Fibroblast of lung (primary cell): ENCODE data around the gene STXBP5. TPM values are rescaled to one million over a fixed set of nuclear protein-coding genes. Genes with fewer than 3 reads are reported as not detected.

Source experiments
- DNase-seq, 2 donors: peaks; one replicate each; pipeline versions ENCODE4 v3.0.0 to v3.0.0-alpha.2; 2010; ENCODE audit warnings: low read depth in 2 of 2
- H2AFZ ChIP-seq: 2 replicates; pipeline ENCODE4 v1.5.1; 2012; ENCODE audit warnings: low read length, control low read depth, inconsistent platforms
- H3K27ac ChIP-seq: 2 replicates; pipeline ENCODE4 v1.5.1; 2011; ENCODE audit warnings: low read length, control low read depth; ENCODE audit not compliant: insufficient read depth
- H3K27me3 ChIP-seq: 2 replicates; pipeline ENCODE4 v1.5.1; 2011; ENCODE audit warnings: mild to moderate bottlenecking, low read length; ENCODE audit not compliant: control insufficient read depth, insufficient read depth
- H3K36me3 ChIP-seq: 2 replicates; pipeline ENCODE4 v1.5.1; 2011; ENCODE audit warnings: low read length; ENCODE audit not compliant: control insufficient read depth, insufficient read depth
- H3K4me1 ChIP-seq: 2 replicates; pipeline ENCODE4 v1.5.1; 2011; ENCODE audit warnings: low read length; ENCODE audit not compliant: control insufficient read depth, insufficient read depth; ENCODE audit errors: extremely low read depth
- H3K4me2 ChIP-seq: 2 replicates; pipeline ENCODE4 v1.5.1; 2011; ENCODE audit warnings: low read length, control low read depth; ENCODE audit not compliant: insufficient read depth; ENCODE audit errors: extremely low read depth
- H3K4me3 ChIP-seq, 4 experiments: fragments of 200-600 bp in 1 of 4; sonication (generic) in 1 of 4; replicated peaks in 1 of 4; 2 replicates each; pipeline ENCODE4 v1.5.1; 2011 to 2016; ENCODE audit warnings: low read length in 4 of 4, low read depth in 3 of 4, mild to moderate bottlenecking in 3 of 4, control low read depth in 2 of 4, inconsistent platforms in 1 of 4, mixed read lengths in 1 of 4; ENCODE audit not compliant: insufficient read depth in 1 of 4; ENCODE audit errors: control extremely low read depth in 1 of 4
- H3K79me2 ChIP-seq: 2 replicates; pipeline ENCODE4 v1.5.1; 2012; ENCODE audit warnings: mild to moderate bottlenecking, low read length, inconsistent platforms; ENCODE audit not compliant: control insufficient read depth, insufficient read depth
- H3K9ac ChIP-seq: 2 replicates; pipeline ENCODE4 v1.5.1; 2011; ENCODE audit warnings: mild to moderate bottlenecking, low read length, control low read depth; ENCODE audit not compliant: insufficient read depth
- H3K9me3 ChIP-seq: 2 replicates; pipeline ENCODE4 v1.5.1; 2012; ENCODE audit warnings: low read depth, low read length; ENCODE audit not compliant: control insufficient read depth, insufficient read depth
- H4K20me1 ChIP-seq: 2 replicates; pipeline ENCODE4 v1.5.1; 2011; ENCODE audit warnings: low read length; ENCODE audit not compliant: control insufficient read depth, insufficient read depth; ENCODE audit errors: extremely low read depth
- CTCF ChIP-seq, 2 donors: IDR thresholded peaks in 1 of 2; conservative IDR thresholded peaks in 1 of 2; 1 replicate in 1 of 2; 2 replicates in 1 of 2; pipeline ENCODE4 v1.5.1; 2011 to 2012; ENCODE audit warnings: low read length in 2 of 2, control low read depth in 1 of 2, inconsistent platforms in 1 of 2, low read depth in 1 of 2, mild to moderate bottlenecking in 1 of 2
- EZH2 ChIP-seq: IDR thresholded peaks from 2 replicates; pipeline ENCODE4 v1.5.1; 2012; ENCODE audit warnings: low read length, control low read depth, mild to moderate bottlenecking; ENCODE audit errors: missing control alignments
- polyA plus RNA-seq, 2 donors: library from polyadenylated mRNA; depleted of rRNA in 1 of 2; stranded (reverse) in 1 of 2; unstranded in 1 of 2; fragments of >200 nt; gene quantifications; 2 replicates each; pipeline ENCODE4 v1.2.1, GENCODE V29; 2011 to 2012; ENCODE audit warnings: missing spikeins in 1 of 2
- total RNA-seq: library from RNA; depleted of rRNA; stranded (reverse); fragments of >200 nt; gene quantifications from 2 replicates; pipeline ENCODE4 v1.2.1, GENCODE V29; 2014

Gene STXBP5
- total and polyA plus RNA-seq, 2 donors (not counting 1 experiment from before 2014, with no cell fraction given) = 27.6 to 90.7 TPM

GRCh38 chr6:147337921-147338320, 133.7 kb downstream of the STXBP5 start:
- H3K27ac ChIP-seq = no peak overlapping the region
- H3K27me3 ChIP-seq = no peaks in the 10 kb centered on the region
- DNase-seq = no peak

GRCh38 chr6:147341486-147341885, 137.3 kb downstream of the STXBP5 start:
- no peak for TF ChIP-seq CTCF (conservative IDR thresholded peaks at IDR 0.05 in 1 of 2, IDR thresholded peaks at IDR 0.05 in 1 of 2; ENCODE audit: low read depth in 1 of 2, low read length in 2 of 2)
- TF ChIP-seq EZH2 = no peak
- Histone ChIP-seq H3K4me1 (no peaks in the 10 kb centered on the region), H3K9me3 (no peaks in the 10 kb centered on the region), H4K20me1 (no peaks in the 10 kb centered on the region), H3K4me3 (no peak overlapping the region), H3K36me3 (peaks cover 2% of the 10 kb centered on the region), H3K79me2 (no peaks in the 10 kb centered on the region), H3K4me2 (no peak overlapping the region), H3K9ac (no peak overlapping the region), H3K27me3 (no peaks in the 10 kb centered on the region), H3K27ac (no peak overlapping the region), H2AFZ (no peak overlapping the region)
- no peak for DNase-seq

More at GRCh38 chr6:147337921-147338320, 133.7 kb downstream of the STXBP5 start:
- Histone ChIP-seq H3K36me3 (peaks cover 2% of the 10 kb centered on the region), H2AFZ (no peak overlapping the region), H3K4me3 (no peak overlapping the region), H4K20me1 (no peaks in the 10 kb centered on the region), H3K4me2 (no peak overlapping the region), H3K79me2 (no peaks in the 10 kb centered on the region), H3K4me1 (no peaks in the 10 kb centered on the region), H3K9ac (no peak overlapping the region), H3K9me3 (no peaks in the 10 kb centered on the region)
- TF ChIP-seq CTCF (conservative IDR thresholded peaks at IDR 0.05 in 1 of 2, IDR thresholded peaks at IDR 0.05 in 1 of 2; ENCODE audit: low read depth in 1 of 2, low read length in 2 of 2) = no peak

GRCh38 chr6:147345902-147346301, 141.7 kb downstream of the STXBP5 start:
- H3K36me3 ChIP-seq = peaks cover 2% of the 10 kb centered on the region
- H4K20me1 ChIP-seq = no peaks in the 10 kb centered on the region
- TF ChIP-seq EZH2 (no peak), CTCF (conservative IDR thresholded peaks at IDR 0.05 in 1 of 2, IDR thresholded peaks at IDR 0.05 in 1 of 2; ENCODE audit: low read depth in 1 of 2, low read length in 2 of 2) (no peak)
- H3K27me3 ChIP-seq = no peaks in the 10 kb centered on the region
- no peak overlapping the region for H3K27ac ChIP-seq
- no peak overlapping the region for H3K4me3 ChIP-seq
- no peak for DNase-seq
- no peaks in the 10 kb centered on the region for H3K4me1 ChIP-seq
- no peaks in the 10 kb centered on the region for H3K9me3 ChIP-seq
- no peak overlapping the region for H2AFZ ChIP-seq
- H3K9ac ChIP-seq = no peak overlapping the region
- no peak overlapping the region for H3K4me2 ChIP-seq
- no peaks in the 10 kb centered on the region for H3K79me2 ChIP-seq
